Measurements from ENCODE around the gene MEGF11. TPM values are rescaled to one million over a fixed set of nuclear protein-coding genes. Genes with fewer than 3 reads are reported as not detected.

MEGF11 gene
- total RNA-seq, 1 donor from 2014 or later: not detected

DNA sequence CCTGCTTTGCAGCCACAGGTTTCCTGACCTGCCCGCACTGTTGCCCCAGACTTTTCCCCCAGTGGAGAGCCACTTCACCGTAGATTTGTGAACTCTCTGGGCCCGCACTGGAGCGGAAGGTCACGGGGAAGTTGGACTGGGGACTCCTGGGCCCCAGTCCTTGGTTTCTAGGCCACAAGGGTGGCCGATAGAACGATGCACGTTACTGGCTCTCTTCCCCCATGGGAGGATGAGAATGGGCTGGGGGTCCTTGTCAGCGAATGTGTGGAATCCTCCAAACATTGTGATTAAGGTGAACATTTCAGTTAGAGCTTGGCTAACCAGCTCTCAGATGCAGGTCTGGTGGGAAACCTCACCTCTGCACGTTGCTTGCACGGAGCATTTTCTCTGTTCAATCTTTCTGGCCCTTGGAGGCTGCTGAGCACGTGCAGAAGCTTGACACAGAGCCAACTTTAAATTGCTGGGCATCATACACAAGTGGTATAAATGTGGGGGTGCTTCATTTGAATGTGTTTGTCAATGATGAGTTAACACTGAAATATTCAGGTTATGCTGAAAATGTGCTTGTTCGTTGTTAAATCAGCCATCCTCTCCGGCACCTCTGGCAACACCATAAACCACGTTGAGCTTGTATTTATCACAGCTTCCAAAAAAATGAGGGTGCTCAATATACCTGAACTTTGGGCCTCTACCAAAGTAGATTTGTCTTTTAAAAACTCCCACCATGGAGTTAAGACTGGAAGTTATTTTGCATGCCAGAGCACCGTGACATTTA is 40.8 kb upstream of the MEGF11 start:
- TF ChIP-seq, protein P1, sequence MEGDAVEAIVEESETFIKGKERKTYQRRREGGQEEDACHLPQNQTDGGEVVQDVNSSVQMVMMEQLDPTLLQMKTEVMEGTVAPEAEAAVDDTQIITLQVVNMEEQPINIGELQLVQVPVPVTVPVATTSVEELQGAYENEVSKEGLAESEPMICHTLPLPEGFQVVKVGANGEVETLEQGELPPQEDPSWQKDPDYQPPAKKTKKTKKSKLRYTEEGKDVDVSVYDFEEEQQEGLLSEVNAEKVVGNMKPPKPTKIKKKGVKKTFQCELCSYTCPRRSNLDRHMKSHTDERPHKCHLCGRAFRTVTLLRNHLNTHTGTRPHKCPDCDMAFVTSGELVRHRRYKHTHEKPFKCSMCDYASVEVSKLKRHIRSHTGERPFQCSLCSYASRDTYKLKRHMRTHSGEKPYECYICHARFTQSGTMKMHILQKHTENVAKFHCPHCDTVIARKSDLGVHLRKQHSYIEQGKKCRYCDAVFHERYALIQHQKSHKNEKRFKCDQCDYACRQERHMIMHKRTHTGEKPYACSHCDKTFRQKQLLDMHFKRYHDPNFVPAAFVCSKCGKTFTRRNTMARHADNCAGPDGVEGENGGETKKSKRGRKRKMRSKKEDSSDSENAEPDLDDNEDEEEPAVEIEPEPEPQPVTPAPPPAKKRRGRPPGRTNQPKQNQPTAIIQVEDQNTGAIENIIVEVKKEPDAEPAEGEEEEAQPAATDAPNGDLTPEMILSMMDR (IDR thresholded peaks at IDR 0.05; ENCODE audit: insufficient read depth, low read length, severe bottlenecking): no peak
- DNase-seq (ENCODE audit: low read depth) (peak; percentile 59), FAIRE-seq (no peak)
- H3K4me3 ChIP-seq (ENCODE audit: low read depth, low read length): peak overlapping the region; percentile 52
- no peaks in the 10 kb centered on the region for H3K27me3 ChIP-seq (ENCODE audit: control insufficient read depth, insufficient read depth, low read length)
- H3K36me3 ChIP-seq (ENCODE audit: control insufficient read depth, insufficient read depth, low read length): no peaks in the 10 kb centered on the region

DNA sequence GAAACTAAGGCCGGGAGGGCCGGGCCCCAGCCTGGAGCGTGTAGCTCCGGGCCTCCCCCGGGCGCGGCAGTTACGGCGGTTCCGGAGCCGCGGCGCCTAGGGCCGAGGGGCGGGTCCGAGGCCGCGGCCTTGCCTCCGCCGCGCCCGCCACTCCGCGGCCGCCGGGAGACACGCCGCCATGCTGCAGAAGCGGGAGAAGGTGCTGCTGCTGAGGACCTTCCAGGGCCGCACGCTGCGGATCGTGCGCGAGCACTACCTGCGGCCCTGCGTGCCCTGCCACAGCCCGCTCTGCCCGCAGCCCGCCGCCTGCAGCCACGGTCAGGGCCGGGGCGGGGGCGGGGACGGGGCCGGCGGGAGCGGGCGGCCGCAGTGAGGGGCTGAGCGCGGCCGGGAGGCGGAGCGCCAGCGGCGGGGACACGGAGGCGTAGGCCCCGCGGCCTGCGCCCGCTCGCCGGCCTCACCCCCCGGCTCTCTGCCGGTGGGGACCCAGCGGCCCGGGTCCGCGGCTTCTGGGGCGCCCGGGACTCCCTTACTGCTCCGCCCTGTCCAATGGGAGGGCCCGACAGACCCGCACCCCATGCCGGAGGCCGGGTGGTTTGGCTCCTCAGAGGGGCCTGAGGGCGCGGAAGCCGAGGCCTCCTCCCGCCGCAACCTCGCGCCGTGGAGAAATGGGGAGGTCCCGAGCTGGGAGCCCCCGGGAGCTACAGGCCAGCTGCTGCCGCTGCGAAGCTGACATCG is 40.0 kb upstream of the MEGF11 start, which contains the start of gene DIS3L:
TSS of gene DIS3L (plus strand) at position 150 of the 738 bp plus-strand sequence. CDS start at position 179, 29 bp downstream.
- TF ChIP-seq, protein P1 (IDR thresholded peaks at IDR 0.05; ENCODE audit: insufficient read depth, low read length, severe bottlenecking): no peak
- FAIRE-seq (no peak), DNase-seq (ENCODE audit: low read depth) (no peak)
- Histone ChIP-seq H3K27me3 (ENCODE audit: control insufficient read depth, insufficient read depth, low read length) (no peaks in the 10 kb centered on the region), H3K4me3 (ENCODE audit: low read depth, low read length) (peak within 1 kb of the TSS; percentile 52), H3K36me3 (ENCODE audit: control insufficient read depth, insufficient read depth, low read length) (no peaks in the 10 kb centered on the region)

DNA sequence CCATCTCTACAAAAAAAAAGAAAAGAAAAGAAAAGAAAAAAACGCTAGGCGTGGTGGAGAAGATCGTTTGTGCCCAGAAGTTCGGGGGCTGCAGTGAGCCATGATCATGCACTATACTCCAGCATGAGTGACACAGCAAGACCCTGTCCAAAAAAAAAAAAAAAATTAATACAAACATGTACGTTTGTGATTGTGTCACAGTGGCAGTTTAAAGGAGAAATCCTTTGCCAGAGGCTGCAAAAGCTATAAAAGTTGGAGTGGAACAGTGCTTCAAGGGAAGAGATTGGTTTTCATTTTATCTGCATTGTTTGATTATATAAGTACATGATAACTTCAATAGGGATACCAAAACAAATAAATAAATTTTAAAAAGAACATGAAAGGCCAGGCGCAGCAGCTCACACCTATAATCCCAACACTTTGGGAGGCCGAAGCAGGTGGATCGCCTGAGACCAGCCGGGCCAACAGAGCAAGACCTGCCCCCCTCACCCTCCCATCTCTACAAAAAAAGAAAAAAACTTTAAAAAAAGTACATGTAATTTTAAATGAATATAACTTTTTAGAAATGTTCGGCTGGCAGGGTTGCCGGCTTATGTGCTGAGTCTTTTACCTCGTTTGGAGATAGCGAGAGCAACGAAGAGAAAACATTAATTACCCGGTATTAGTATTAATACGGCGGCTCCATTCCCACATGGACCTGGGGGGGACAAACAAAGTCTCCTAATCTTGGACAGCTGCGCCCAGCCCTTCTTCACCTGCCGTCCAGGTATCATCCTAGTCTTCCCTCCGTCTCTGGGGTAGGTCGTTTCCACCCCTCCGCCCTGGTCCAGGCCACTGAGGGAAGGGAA is 39.2 kb upstream of the MEGF11 start:
- no peak for FAIRE-seq

DNA sequence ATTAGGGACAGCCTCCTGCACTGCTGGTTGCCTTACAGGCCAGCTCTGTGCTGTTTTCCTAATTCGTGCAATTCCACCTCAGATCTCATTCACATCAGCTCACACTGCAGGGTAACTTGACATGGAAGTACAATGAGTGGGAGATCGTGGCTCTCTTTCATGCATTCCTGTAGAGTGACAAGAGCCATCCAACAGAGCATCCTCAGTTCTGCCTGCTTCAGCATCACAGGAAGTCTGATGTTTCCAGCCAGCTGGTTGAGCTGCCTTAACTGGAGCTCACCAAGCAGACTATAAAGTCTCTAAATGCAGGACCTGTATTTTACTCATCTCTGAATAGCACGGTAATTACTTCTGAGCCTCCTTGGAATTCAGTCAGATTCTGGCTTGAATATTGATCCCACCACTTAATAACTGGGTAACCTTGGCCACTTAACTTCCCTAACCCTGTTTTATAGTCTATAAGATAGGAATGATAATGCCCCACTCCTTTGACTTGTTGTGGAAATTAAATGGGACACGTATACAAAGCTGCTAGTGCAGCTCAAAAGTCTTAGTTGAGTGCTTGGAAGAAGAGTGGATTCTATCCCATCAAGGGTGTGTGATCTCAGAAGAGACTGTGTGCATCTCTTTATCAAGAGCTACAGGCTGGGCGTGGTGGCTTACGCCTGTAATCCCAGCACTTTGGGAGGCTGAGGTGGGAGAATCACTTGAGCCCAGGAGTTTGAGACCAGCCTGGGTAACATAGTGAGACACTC is 38.4 kb upstream of the MEGF11 start:
- DNase-seq (ENCODE audit: low read depth) (no peak), FAIRE-seq (no peak)
- TF ChIP-seq, protein P1 (IDR thresholded peaks at IDR 0.05; ENCODE audit: insufficient read depth, low read length, severe bottlenecking): no peak

More for the DNA sequence above, 39.2 kb upstream of the MEGF11 start:
- TF ChIP-seq, protein P1 (IDR thresholded peaks at IDR 0.05; ENCODE audit: insufficient read depth, low read length, severe bottlenecking): no peak
- no peaks in the 10 kb centered on the region for H3K36me3 ChIP-seq (ENCODE audit: control insufficient read depth, insufficient read depth, low read length)
- no peaks in the 10 kb centered on the region for H3K27me3 ChIP-seq (ENCODE audit: control insufficient read depth, insufficient read depth, low read length)
- peak overlapping the region; percentile 52 for H3K4me3 ChIP-seq (ENCODE audit: low read depth, low read length)
- DNase-seq (ENCODE audit: low read depth): no peak

DNA sequence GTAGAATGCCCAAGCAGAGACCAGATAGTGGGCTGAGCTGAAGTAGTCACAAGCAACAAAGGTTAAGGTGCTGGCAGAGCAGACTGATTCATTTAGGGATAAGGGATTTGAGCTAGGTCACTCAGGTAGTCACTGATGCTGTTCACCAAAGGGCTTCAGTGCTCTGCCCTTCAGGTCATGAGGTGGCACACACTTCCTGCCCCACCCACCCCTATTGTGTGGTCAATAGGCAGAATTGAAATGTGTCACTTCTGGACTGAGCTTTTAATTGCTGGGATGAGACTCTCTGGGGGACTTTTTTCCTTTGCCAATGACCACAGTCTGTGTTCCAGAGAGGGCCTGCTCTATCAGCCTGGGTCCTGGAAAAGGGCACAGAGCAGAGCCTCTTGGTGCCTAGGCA is 37.0 kb upstream of the MEGF11 start:
- Histone ChIP-seq H3K4me3 (ENCODE audit: low read depth, low read length) (no peak overlapping the region), H3K27me3 (ENCODE audit: control insufficient read depth, insufficient read depth, low read length) (no peaks in the 10 kb centered on the region), H3K36me3 (ENCODE audit: control insufficient read depth, insufficient read depth, low read length) (no peaks in the 10 kb centered on the region)
- TF ChIP-seq, protein P1 (IDR thresholded peaks at IDR 0.05; ENCODE audit: insufficient read depth, low read length, severe bottlenecking): no peak
- no peak for FAIRE-seq
- peak; percentile 10 for DNase-seq (ENCODE audit: low read depth)

More for the DNA sequence above, 38.4 kb upstream of the MEGF11 start:
- Histone ChIP-seq H3K36me3 (ENCODE audit: control insufficient read depth, insufficient read depth, low read length) (no peaks in the 10 kb centered on the region), H3K4me3 (ENCODE audit: low read depth, low read length) (no peak overlapping the region), H3K27me3 (ENCODE audit: control insufficient read depth, insufficient read depth, low read length) (no peaks in the 10 kb centered on the region)
